Measurements from ENCODE around the gene FAM120A.

GRCh38 chr9:93596399-93596798 is 144.9 kb downstream of the FAM120A start:
- no peak for TF ChIP-seq POLR2A (IDR thresholded peaks at IDR 0.05)
- no peak for TF ChIP-seq CTCF (IDR thresholded peaks at IDR 0.05)
